ENCODE results near the gene TIMM22. TPM values are rescaled to one million over a fixed set of nuclear protein-coding genes. Genes with fewer than 3 reads are reported as not detected.

The TIMM22 gene
- total and polyA plus RNA-seq, 5 donors: 13.9 to 16.1 (median 14.2) TPM

DNA sequence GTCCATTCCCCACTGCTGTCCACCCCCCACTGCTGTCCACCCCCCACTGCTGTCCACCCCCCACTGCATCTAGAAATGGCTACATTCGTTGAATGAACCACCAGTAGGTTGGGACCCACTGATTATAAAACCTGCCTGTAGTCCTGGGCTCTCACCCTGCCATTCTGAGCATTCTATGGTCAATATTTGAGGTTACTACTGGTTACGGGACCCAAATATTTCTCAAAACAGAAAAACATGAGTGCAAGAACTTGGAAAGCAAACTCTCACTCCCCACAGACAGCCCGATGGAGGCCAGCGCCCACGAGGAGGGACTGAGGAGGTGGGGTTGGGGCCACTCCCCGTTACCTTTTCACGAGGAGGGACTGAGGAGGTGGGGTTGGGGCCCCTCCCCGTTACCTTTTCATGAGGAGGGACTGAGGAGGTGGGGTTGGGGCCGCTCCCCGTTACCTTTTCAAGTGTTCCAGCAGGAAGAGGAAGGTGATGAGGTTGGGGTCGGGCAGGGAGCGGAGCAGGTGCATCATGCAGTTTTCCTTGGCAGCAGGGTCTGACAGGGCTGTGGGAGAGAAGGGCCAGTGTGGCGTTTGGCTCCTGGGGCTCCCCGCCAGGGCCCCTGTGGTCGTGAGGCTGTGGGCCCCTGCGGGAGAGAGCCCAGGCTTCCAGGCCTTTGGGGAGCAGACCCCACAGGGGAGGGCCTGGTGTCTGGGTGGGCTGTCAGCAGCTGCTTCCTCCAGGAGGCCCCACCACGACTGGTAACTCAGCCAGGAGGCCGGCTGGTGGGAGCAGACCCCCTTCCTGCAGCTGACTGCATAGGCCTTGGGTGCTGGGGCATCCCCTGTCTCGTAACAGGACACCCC, 12.5 kb downstream of the TIMM22 start:
- Histone ChIP-seq H3K4me1 (ENCODE audit: control insufficient read depth, insufficient read depth, low read length) (peaks cover 6% of the 10 kb centered on the region), H3K4me3 (ENCODE audit: low read length) (no peak overlapping the region), H3K27ac (ENCODE audit: low read length) (no peak overlapping the region), H3K27me3 (ENCODE audit: control insufficient read depth, insufficient read depth) (no peaks in the 10 kb centered on the region), H3K9me3 (ENCODE audit: control insufficient read depth, low read length) (no peaks in the 10 kb centered on the region)
- DNase-seq (peak in 2 of 3 donors; percentile 45 to 58), ATAC-seq (no peak)
- intact Hi-C loops (cut with DNase I): loop anchor here in 1 of 4 donors (10.0 kb wide), 1 partner anchor 45 kb away; no protein-coding TSS in a partner anchor
- WGBS: 74% methylated on average over 19 of the region's 19 CpGs

DNA sequence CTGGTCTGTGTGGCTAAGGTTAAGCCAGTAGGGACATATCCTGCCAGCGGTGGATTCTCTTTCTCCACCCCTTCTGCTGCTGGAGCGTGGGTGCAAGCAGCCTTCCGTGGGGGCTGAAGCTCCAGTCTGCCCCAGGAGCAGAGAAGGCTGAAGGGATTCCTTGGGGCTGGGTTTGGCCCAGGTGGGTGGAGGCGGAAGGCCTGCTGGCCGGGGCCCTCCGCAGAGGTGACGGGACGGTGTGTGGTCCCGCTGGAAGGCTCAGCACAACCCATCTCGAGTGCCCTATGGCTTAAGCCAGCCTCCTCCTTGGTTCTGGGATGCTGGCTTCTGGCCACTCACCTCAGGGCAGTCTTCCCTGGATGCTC, 13.1 kb downstream of the TIMM22 start:
- peaks cover 6% of the 10 kb centered on the region for H3K4me1 ChIP-seq (ENCODE audit: control insufficient read depth, insufficient read depth, low read length)
- H3K27ac ChIP-seq (ENCODE audit: low read length): no peak overlapping the region
- no peak for ATAC-seq
- peak in 1 of 3 donors; percentile 48 for DNase-seq
- no peak overlapping the region for H3K4me3 ChIP-seq (ENCODE audit: low read length)
- no peaks in the 10 kb centered on the region for H3K27me3 ChIP-seq (ENCODE audit: control insufficient read depth, insufficient read depth)
- H3K9me3 ChIP-seq (ENCODE audit: control insufficient read depth, low read length): no peaks in the 10 kb centered on the region
- 84% methylated on average over 10 of the region's 10 CpGs for WGBS
- intact Hi-C loops (cut with DNase I): no loop called here

DNA sequence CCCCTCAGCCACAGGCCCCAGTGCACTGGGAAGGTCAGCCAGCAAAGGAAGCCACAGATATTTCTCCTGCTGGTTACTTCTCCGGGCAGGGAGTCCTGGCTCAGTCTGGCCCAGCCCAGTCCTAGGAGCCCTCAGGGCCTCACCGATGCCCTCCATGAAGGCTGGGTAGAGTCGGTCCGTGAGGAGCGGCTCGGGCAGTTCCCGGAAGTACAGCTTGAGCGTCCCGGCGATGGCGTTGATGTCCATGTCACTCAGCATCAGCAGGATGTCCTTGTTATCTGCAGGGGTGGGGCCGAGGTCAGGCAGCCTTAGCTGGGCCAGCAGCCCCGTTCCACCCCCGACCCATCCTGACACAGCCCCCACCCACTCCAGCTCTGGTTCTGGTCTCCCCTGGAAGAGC, 13.7 kb downstream of the TIMM22 start:
- Histone ChIP-seq H3K9me3 (ENCODE audit: control insufficient read depth, low read length) (no peaks in the 10 kb centered on the region), H3K27me3 (ENCODE audit: control insufficient read depth, insufficient read depth) (no peaks in the 10 kb centered on the region), H3K27ac (ENCODE audit: low read length) (no peak overlapping the region), H3K4me3 (ENCODE audit: low read length) (no peak overlapping the region), H3K4me1 (ENCODE audit: control insufficient read depth, insufficient read depth, low read length) (peaks cover 4% of the 10 kb centered on the region)
- peak in 2 of 3 donors; percentile 53 to 54 for DNase-seq
- WGBS: 69% methylated on average over 14 of the region's 14 CpGs
- no peak for ATAC-seq
- intact Hi-C loops (cut with DNase I): no loop called here

DNA sequence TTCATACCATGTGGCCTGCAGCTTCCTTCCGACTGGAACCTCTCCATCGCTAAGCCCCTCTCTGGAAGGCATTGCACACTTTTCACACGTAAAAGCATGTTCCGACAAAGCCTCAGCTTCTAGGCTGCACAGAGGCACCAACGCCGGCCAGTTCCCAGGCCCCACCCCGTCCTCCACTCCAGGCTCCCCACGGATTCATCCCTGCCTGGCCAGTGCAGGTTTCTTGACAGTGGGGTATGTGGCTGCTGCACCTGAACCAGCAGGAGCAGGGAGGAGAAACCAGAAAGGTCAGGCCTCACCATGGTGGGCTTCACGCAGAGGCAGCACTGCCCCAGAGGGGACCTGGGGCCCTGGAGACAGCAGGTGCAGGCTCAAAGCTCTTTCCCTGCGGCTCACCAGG, 14.2 kb downstream of the TIMM22 start:
- intact Hi-C loops (cut with DNase I): no loop called here
- H3K9me3 ChIP-seq (ENCODE audit: control insufficient read depth, low read length): no peaks in the 10 kb centered on the region
- DNase-seq (peak in 2 of 3 donors; percentile 36 to 42), ATAC-seq (no peak)
- WGBS: 76% methylated on average over 10 of the region's 10 CpGs
- H3K27ac ChIP-seq (ENCODE audit: low read length): no peak overlapping the region
- no peaks in the 10 kb centered on the region for H3K27me3 ChIP-seq (ENCODE audit: control insufficient read depth, insufficient read depth)
- H3K4me1 ChIP-seq (ENCODE audit: control insufficient read depth, insufficient read depth, low read length): peaks cover 1% of the 10 kb centered on the region
- H3K4me3 ChIP-seq (ENCODE audit: low read length): no peak overlapping the region

DNA sequence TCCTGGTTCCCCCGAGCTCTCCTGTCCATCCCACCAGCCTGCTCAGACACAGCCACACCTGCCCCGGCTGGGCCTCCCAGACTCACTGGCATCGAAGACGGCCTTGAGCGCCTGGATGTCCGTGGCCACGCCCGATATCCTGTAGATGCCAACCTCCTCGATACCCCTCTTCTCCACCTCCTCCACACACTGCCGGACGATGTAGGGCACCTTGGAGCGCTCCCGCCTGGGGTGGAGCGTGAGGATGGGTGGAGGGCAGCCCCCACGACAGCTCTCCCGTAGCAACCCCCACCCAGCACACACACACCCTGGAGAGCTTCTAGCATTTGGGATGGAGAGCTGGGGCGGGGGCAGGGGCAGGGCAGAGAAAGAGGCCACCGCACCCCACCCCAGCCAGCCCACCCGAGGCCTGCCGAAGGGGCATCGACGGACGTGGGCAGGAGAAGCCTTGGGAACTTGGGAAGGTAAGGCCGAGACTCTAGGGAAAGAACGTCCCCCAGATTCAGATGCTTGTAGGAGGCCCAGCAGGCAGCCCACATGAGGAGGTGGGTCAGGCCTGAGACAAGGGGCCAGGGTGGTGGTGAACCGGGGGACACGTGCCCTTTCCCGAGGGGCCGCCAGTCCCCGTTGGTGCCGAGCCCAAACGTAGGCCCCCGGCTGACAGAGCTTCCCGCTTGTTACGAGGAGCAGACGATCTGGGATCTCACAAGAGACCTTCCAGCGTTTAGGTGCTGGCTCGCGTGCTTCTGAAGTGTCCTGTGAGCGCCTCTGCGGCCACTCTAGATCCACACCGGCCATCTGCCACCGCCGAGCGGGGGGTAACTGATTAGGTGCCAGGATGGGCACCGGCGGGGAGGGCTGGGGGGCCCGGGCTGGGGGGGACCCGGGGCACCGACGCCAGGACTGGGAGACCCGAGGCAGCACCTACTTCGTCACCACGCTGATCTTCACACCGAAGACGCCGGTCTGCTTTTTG, 15.1 kb downstream of the TIMM22 start:
- no peaks in the 10 kb centered on the region for H3K4me1 ChIP-seq (ENCODE audit: control insufficient read depth, insufficient read depth, low read length)
- 73% methylated on average over 57 of the region's 57 CpGs for WGBS
- no peak overlapping the region for H3K27ac ChIP-seq (ENCODE audit: low read length)
- peak in 2 of 3 donors; percentile 57 to 64 for DNase-seq
- H3K9me3 ChIP-seq (ENCODE audit: control insufficient read depth, low read length): no peaks in the 10 kb centered on the region
- H3K27me3 ChIP-seq (ENCODE audit: control insufficient read depth, insufficient read depth): no peaks in the 10 kb centered on the region
- ATAC-seq: peak in 1 of 2 donors; percentile 5
- no peak overlapping the region for H3K4me3 ChIP-seq (ENCODE audit: low read length)
- intact Hi-C loops (cut with DNase I): no loop called here

DNA sequence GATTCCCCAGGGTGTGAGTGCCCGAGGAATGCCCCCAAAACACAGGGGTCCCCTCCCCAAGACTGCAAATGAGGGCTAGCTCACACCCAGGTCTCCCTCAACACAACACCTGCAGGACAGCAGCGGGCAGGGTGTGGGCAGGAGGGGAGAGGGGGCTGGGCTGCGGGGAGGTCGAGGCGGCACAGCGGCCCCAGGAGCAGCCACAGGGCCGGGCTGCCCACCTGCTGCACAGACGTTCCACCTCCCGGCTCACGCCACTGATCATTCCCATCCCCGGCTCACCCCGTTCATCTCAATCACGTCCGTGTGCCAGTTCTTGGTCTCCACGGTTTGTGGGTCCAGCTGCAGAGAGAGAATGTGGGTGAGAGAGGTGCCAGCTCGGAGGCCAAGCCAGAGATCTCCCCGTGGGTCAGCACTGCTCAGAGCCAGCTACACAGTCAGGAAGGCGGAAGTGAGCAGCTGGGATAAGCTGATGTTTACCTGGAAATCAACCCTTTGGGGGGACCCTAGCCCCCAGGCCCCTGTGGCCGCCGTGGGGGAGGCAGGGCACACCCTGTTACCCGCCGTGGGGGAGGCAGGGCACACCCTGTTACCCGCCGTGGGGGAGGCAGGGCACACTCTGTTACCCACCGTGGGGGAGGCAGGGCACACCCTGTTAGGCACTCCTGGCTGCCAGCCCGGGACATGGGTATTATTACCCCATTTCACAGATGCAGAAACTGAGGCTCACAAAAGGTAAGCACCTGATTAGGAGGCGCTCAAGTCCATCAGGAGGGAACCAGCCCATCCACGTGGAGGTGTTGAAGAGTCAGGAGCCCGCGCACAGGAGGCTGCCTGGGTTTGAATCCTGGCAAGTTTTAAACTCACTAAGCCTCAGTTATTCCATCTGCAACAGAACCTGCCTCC, 16.1 kb downstream of the TIMM22 start:
- 83% methylated on average over 30 of the region's 30 CpGs for WGBS
- no peak overlapping the region for H3K4me3 ChIP-seq (ENCODE audit: low read length)
- H3K4me1 ChIP-seq (ENCODE audit: control insufficient read depth, insufficient read depth, low read length): no peaks in the 10 kb centered on the region
- DNase-seq: peak in 2 of 3 donors; percentile 46 to 64
- no peaks in the 10 kb centered on the region for H3K9me3 ChIP-seq (ENCODE audit: control insufficient read depth, low read length)
- no peaks in the 10 kb centered on the region for H3K27me3 ChIP-seq (ENCODE audit: control insufficient read depth, insufficient read depth)
- no peak for ATAC-seq
- intact Hi-C loops (cut with DNase I): no loop called here
- no peak overlapping the region for H3K27ac ChIP-seq (ENCODE audit: low read length)

DNA sequence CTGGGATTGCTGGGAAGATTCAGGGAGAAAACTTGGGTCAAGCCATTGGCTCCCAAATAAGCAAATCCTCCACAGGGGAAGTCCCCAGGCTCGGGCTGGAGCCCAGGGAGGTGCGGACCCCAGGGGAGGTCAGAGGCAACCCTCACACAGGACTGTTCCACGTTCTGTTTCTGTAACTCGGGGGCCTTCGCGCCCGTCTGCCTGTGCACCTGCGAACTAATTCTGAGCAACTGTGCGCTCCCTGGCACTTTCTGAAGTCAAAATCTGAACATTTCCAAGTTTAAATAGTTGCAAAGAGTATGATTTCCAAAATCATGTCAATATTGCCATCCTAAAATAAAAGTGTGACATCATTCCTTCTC, 16.8 kb downstream of the TIMM22 start:
- no peaks in the 10 kb centered on the region for H3K4me1 ChIP-seq (ENCODE audit: control insufficient read depth, insufficient read depth, low read length)
- no peak overlapping the region for H3K4me3 ChIP-seq (ENCODE audit: low read length)
- no peaks in the 10 kb centered on the region for H3K27me3 ChIP-seq (ENCODE audit: control insufficient read depth, insufficient read depth)
- ATAC-seq (no peak), DNase-seq (peak in 1 of 3 donors; percentile 11)
- no peaks in the 10 kb centered on the region for H3K9me3 ChIP-seq (ENCODE audit: control insufficient read depth, low read length)
- whole genome bisulfite sequencing: 94% methylated on average over 9 of the region's 9 CpGs
- intact Hi-C loops (cut with DNase I): no loop called here
- H3K27ac ChIP-seq (ENCODE audit: low read length): no peak overlapping the region

DNA sequence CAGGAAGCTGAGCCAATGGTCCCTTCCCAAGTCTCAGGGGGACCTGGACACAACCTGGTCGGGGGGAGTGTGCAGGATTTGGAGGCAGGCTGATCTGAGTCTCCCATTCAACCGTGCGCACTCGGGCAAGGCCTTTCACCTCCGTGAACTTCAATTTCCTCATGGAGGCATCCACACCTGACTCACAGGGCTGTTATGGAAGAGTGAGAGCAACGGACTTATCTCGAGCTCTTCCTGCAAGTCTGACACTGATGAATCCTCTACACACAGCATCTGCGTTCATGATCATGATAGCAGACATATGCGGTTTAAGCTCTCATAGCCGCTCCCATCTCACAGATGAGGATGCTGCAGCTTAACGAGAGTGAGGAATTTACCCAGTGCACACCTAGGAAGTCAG, 21.6 kb downstream of the TIMM22 start:
- Histone ChIP-seq H3K27ac (ENCODE audit: low read length) (no peak overlapping the region), H3K4me1 (ENCODE audit: control insufficient read depth, insufficient read depth, low read length) (peaks cover 8% of the 10 kb centered on the region), H3K9me3 (ENCODE audit: control insufficient read depth, low read length) (no peaks in the 10 kb centered on the region), H3K27me3 (ENCODE audit: control insufficient read depth, insufficient read depth) (no peaks in the 10 kb centered on the region), H3K4me3 (ENCODE audit: low read length) (no peak overlapping the region)
- DNase-seq (peak in 2 of 3 donors; percentile 26 to 44), ATAC-seq (no peak)
- intact Hi-C loops (cut with DNase I): no loop called here
- 67% methylated on average over 11 of the region's 11 CpGs for WGBS

DNA sequence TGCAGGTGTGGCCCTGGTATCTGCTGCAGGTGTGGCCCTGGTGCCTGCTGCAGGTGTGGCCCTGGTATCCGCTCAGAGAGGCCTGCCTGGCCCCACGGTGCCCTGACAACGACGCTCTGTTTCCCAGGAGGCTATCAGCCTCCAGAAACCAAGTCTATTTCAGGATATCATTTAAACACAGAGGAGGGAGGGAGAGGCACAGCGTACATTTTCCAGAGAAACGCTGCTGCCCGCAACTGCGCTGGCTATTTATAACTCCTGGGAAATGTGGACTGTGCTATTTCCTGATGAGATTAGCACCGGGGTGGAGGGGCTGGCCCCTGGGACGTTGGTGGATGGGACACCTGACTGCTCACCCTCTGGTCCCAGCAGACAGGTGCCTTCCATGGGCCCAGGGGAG, 22.5 kb downstream of the TIMM22 start:
- H3K27me3 ChIP-seq (ENCODE audit: control insufficient read depth, insufficient read depth): no peaks in the 10 kb centered on the region
- WGBS: 34% methylated on average over 10 of the region's 10 CpGs
- DNase-seq: peak; percentile 15 to 76 (median 76)
- peaks cover 8% of the 10 kb centered on the region for H3K4me1 ChIP-seq (ENCODE audit: control insufficient read depth, insufficient read depth, low read length)
- peak; percentile 65 to 72 for ATAC-seq
- no peak overlapping the region for H3K4me3 ChIP-seq (ENCODE audit: low read length)
- H3K27ac ChIP-seq (ENCODE audit: low read length): peak overlapping the region; percentile 95
- no peaks in the 10 kb centered on the region for H3K9me3 ChIP-seq (ENCODE audit: control insufficient read depth, low read length)
- intact Hi-C loops (cut with DNase I): no loop called here

DNA sequence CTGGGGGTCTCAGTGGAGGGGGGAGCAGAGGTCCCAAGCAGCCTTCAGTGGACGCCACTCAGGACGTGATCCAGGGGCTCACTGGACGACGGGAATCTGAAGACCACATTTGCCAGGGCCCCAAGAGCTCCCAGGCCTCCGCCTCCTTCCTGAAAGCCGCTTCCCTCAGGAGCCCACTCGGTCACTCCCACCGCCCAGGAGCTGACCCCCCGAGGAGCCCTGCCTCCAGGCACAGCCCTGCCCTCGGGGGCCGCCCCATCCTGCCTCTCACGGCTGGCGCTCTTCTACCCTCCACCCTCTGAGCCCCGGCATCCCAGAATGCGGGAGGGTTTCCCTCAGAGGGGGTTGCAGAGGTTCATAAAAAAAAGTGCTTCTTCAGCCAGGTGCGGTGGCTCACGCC, 24.2 kb downstream of the TIMM22 start:
- DNase-seq (peak in 2 of 3 donors; percentile 14 to 69), ATAC-seq (no peak)
- no peak overlapping the region for H3K4me3 ChIP-seq (ENCODE audit: low read length)
- intact Hi-C loops (cut with DNase I): no loop called here
- WGBS: 82% methylated on average over 17 of the region's 17 CpGs
- no peak overlapping the region for H3K27ac ChIP-seq (ENCODE audit: low read length)
- H3K9me3 ChIP-seq (ENCODE audit: control insufficient read depth, low read length): no peaks in the 10 kb centered on the region
- H3K4me1 ChIP-seq (ENCODE audit: control insufficient read depth, insufficient read depth, low read length): peaks cover 8% of the 10 kb centered on the region
- H3K27me3 ChIP-seq (ENCODE audit: control insufficient read depth, insufficient read depth): no peaks in the 10 kb centered on the region

Data from right cardiac atrium (tissue), 5 donors.